ENCODE results near the gene MYO9B.

MYO9B gene

DNA sequence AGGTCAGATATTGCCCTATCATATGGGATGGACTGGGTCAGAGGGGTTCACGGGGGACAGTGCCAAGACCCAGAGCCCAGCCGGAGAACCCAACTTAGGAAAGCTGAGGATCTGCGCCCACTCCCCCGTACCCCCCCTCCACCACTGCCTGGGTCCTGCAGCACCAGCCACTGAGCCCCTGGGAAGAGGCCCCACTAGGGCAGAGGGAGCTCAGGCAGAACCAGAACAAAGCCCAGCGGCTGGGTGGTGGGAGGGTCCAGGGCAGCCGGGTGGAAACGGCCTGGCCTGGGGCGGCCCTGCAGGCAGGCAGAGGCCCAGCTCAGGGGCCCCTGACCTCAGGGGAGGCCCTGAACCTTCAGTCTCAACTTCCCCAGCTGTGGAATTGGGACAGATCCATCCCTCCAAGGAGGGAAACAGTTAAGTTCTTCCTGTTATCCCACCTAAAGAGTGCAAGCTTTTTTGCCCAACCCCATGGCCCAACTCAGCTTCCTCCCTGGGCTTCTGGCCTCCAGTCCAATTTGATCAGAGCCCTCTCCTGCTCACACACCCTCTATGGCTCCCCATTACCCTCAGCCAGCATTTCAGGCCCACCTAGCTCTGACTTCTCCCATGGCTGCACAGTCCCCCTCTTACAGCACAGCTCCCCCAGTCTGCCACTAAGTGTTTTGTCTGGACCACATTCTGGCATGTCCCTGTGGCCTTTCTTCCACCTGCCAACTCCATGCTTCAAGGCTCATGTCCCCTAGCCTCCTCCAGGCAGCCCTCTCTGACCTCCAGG, 167.0 kb downstream of the MYO9B start:
- Mint-ChIP-seq H3K27me3 (ENCODE audit: low read depth, poor library complexity) (no peaks in the 10 kb centered on the region), H3K4me1 (peaks cover 66% of the 10 kb centered on the region), H3K4me3 (peak overlapping the region; percentile 92), H3K27ac (peak overlapping the region; percentile 95), H3K36me3 (ENCODE audit: low read depth) (peaks cover 17% of the 10 kb centered on the region), H3K9me3 (no peaks in the 10 kb centered on the region)
- peak; percentile 57 for DNase-seq
- TF ChIP-seq, protein P1, sequence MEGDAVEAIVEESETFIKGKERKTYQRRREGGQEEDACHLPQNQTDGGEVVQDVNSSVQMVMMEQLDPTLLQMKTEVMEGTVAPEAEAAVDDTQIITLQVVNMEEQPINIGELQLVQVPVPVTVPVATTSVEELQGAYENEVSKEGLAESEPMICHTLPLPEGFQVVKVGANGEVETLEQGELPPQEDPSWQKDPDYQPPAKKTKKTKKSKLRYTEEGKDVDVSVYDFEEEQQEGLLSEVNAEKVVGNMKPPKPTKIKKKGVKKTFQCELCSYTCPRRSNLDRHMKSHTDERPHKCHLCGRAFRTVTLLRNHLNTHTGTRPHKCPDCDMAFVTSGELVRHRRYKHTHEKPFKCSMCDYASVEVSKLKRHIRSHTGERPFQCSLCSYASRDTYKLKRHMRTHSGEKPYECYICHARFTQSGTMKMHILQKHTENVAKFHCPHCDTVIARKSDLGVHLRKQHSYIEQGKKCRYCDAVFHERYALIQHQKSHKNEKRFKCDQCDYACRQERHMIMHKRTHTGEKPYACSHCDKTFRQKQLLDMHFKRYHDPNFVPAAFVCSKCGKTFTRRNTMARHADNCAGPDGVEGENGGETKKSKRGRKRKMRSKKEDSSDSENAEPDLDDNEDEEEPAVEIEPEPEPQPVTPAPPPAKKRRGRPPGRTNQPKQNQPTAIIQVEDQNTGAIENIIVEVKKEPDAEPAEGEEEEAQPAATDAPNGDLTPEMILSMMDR (IDR thresholded peaks at IDR 0.05): no peak

DNA sequence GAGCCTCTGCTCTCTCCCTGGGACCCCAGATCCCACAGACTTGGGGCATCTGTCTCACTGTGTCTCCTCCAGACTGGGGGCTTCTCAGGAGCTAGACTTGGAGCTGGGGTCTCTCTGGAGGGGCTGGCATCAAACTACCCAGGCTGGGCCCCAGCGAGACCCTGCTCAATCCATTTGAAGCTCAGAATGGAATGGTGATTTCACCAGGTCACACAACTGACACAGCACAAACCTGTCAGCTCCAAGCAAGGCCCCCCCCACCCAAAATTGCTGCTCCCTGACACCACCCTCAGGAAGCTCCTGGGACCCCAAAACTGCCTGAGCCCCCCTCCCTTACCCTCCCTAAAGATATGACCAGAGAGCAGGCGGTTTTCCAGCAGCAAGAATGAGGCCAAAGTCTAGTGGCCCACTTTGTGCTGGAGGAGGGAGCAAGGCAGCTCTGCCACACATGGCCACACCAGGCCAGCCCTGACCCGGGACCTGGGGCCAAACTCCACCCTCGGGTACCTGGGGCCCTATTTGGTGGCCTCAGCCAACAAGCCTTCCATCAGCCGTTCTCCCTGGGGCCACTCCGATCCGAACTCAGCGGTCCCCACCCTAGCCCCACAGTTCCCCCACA, 167.7 kb downstream of the MYO9B start:
- H3K27me3 Mint-ChIP-seq (ENCODE audit: low read depth, poor library complexity): no peaks in the 10 kb centered on the region
- DNase-seq: no peak
- TF ChIP-seq, protein P1 (IDR thresholded peaks at IDR 0.05): no peak
- H3K4me1 Mint-ChIP-seq: peaks cover 66% of the 10 kb centered on the region
- H3K9me3 Mint-ChIP-seq: no peaks in the 10 kb centered on the region
- peak overlapping the region; percentile 92 for H3K4me3 Mint-ChIP-seq
- peak overlapping the region; percentile 95 for H3K27ac Mint-ChIP-seq
- peaks cover 10% of the 10 kb centered on the region for H3K36me3 Mint-ChIP-seq (ENCODE audit: low read depth)

DNA sequence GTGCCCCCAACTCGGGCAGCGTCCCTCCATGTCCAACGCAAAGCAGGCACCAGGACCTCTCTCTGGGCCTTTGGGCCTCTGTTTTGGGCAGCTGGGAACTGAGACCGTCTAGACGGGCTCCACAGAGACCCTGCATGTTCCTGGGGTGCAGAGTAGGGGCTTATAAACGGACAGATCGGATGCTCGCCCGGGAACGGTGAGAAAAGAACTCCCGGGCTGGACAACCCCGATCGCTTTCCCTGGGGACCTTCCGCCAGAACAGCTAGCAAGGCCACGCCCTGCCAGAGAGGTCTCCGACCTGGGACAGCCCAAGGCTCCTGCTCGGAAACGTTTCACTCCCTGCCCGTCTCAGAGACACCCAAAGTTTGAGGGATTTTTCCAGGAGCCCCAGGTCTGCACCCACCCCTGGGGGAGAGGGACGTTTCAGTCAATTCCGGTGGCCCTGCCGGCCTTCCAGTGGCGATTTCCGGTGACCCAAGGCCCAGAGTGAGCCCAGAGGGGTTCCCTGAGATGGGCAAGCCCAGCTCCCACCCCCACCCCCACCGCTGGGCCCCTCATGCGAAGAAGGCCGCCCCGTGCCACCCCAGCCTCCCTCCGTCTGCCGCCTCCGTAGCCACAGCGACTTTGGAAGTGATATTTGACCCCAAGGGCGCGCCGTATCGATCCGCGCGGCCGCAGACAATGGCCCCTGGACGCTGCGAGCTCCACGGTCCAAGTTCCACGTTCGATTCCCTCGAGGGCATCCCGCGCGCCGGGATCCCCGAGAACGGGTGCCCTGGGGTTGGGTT, 168.4 kb downstream of the MYO9B start:
- TF ChIP-seq, protein P1 (IDR thresholded peaks at IDR 0.05): no peak
- Mint-ChIP-seq H3K27ac (peak overlapping the region; percentile 89), H3K36me3 (ENCODE audit: low read depth) (peaks cover 6% of the 10 kb centered on the region), H3K9me3 (no peaks in the 10 kb centered on the region), H3K27me3 (ENCODE audit: low read depth, poor library complexity) (no peaks in the 10 kb centered on the region), H3K4me3 (peak overlapping the region; percentile 92), H3K4me1 (peaks cover 71% of the 10 kb centered on the region)
- DNase-seq: peak; percentile 70

DNA sequence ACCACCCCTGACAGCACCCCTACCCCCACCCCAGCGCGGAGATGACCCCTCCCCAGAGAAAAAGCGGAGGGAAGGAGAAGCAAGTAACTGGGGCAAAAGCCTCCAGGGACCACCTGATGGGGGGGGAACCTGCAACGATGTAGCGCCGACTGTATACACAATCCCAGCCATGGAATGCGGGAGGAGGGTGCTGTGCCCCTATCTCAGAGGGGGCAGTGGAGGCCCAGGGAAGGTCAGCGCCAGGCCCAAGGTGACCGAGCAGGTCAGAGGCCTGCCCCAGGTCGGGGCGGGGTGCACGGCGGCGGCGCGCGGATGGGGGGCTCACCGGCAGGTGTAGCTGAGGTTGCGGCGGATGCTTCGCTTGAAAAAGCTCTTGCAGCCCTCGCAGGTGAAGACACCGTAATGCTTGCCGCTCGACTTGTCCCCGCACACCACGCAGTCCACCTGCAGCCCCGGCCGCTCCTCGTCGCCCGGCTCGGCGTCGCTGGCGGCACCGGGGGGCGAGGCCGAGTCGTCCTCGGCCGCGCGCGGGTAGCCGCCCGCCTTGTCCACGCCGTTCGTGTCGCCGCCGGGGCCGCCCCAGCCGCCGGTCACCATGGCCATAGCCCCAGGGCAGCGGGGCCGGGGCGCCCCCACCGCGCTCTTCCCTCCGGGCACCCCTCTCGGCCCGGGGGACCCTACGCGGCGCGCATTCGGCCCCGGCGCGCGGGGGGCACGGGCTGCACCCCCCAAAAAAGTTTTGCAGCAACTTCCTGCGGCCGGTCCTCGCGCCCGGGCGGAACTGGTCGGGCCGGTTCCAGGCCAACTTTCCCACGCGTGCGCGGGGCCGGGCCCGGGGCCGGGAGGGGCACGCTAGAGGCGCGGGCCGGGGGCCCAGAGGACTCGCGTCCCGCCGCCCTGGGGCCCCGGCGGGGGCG, 169.3 kb downstream of the MYO9B start:
- TF ChIP-seq, protein P1 (IDR thresholded peaks at IDR 0.05): no peak
- Mint-ChIP-seq H3K27me3 (ENCODE audit: low read depth, poor library complexity) (no peaks in the 10 kb centered on the region), H3K4me1 (peaks cover 76% of the 10 kb centered on the region), H3K36me3 (ENCODE audit: low read depth) (peaks cover 6% of the 10 kb centered on the region), H3K4me3 (peak overlapping the region; percentile 92), H3K27ac (peak overlapping the region; percentile 89), H3K9me3 (no peaks in the 10 kb centered on the region)
- no peak for DNase-seq

DNA sequence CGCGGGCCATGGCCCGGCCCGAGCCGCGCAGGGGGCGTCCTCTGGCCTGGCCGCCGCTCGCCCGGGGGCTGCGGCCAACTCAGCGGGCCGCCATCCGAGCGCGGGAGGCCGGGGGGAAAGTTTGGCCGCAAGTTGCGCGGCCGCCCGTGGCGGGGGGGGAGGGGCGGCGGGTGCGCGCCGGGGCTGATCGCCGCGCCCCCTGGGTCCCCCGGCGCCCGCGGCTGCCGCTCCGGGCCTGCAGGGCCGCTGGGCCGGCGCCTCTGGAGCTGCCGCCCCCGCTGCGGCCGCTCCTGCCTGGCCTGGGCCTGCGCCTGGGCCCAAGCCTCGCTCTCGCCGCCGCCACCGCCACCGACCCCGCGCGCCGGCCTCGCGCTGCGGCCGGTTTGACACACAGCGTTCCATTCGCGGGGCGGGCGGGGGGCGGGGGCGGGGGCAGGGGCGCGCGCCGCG, 170.0 kb downstream of the MYO9B start, which contains the start of gene NR2F6:
TSS of gene NR2F6 (minus strand) at position 385 of the 450 bp plus-strand sequence. CDS start 699 bp downstream, outside the sequence.
- no peak for DNase-seq
- peak within 1 kb of the TSS; percentile 99 for H3K27ac Mint-ChIP-seq
- H3K9me3 Mint-ChIP-seq: no peaks in the 10 kb centered on the region
- peak within 1 kb of the TSS; percentile 92 for H3K4me3 Mint-ChIP-seq
- peaks cover 70% of the 10 kb centered on the region for H3K4me1 Mint-ChIP-seq
- TF ChIP-seq, protein P1 (IDR thresholded peaks at IDR 0.05): no peak
- H3K36me3 Mint-ChIP-seq (ENCODE audit: low read depth): peaks cover 5% of the 10 kb centered on the region
- no peaks in the 10 kb centered on the region for H3K27me3 Mint-ChIP-seq (ENCODE audit: low read depth, poor library complexity)
